GM23338 (cell line): ENCODE data around the gene CYP4F22. TPM values are rescaled to one million over a fixed set of nuclear protein-coding genes. Genes with fewer than 3 reads are reported as not detected.

Source experiments
- ATAC-seq: fragments of 200-7000 bp; cut with Tn5 transposase; 3 replicates; pipeline ENCODE4 v1.9.1; 2020
- DNase-seq: peaks from one replicate; pipeline ENCODE4 v3.0.0-alpha.2; 2015; ENCODE audit warnings: low spot score
- H2AFZ ChIP-seq: fragments of 200-600 bp; sonication (generic); 2 replicates; pipeline ENCODE4 v1.8.0; 2016; ENCODE audit warnings: antibody characterized with exemption, mild to moderate bottlenecking, moderate library complexity
- H3F3A ChIP-seq: fragments of 200-600 bp; sonication (generic); replicated peaks from 2 replicates; pipeline ENCODE4 v1.8.0; 2017; ENCODE audit warnings: antibody characterized with exemption, mixed run types, low read depth
- H3K27ac ChIP-seq: fragments of 200-600 bp; sonication (generic); 2 replicates; pipeline ENCODE4 v1.6.1; 2016; ENCODE audit warnings: low read depth
- H3K27me3 ChIP-seq: fragments of 200-600 bp; sonication (generic); 2 replicates; pipeline ENCODE4 v1.8.0; 2016; ENCODE audit warnings: mild to moderate bottlenecking, mixed run types, moderate library complexity; ENCODE audit not compliant: insufficient read depth
- H3K36me3 ChIP-seq: fragments of 200-600 bp; sonication (generic); 2 replicates; pipeline ENCODE4 v1.8.0; 2016; ENCODE audit warnings: mild to moderate bottlenecking; ENCODE audit not compliant: insufficient read depth
- H3K4me1 ChIP-seq: fragments of 200-600 bp; sonication (generic); 2 replicates; pipeline ENCODE4 v1.8.0; 2016; ENCODE audit warnings: mild to moderate bottlenecking, moderate library complexity; ENCODE audit not compliant: insufficient read depth
- H3K4me2 ChIP-seq: fragments of 200-600 bp; sonication (generic); 2 replicates; pipeline ENCODE4 v1.7.1; 2017; ENCODE audit warnings: mixed run types
- H3K4me3 ChIP-seq: fragments of 200-600 bp; sonication (generic); 2 replicates; pipeline ENCODE4 v1.6.1; 2016; ENCODE audit warnings: mixed run types
- H3K79me2 ChIP-seq: fragments of 200-600 bp; sonication (generic); replicated peaks from 2 replicates; pipeline ENCODE4 v1.8.0; 2017; ENCODE audit warnings: mild to moderate bottlenecking; ENCODE audit not compliant: insufficient read depth
- H3K9me2 ChIP-seq: fragments of 200-600 bp; sonication (generic); 2 replicates; pipeline ENCODE4 v1.8.0; 2017; ENCODE audit not compliant: insufficient read depth
- H4K20me1 ChIP-seq: fragments of 200-600 bp; sonication (generic); replicated peaks from 2 replicates; pipeline ENCODE4 v1.8.0; 2017; ENCODE audit warnings: mild to moderate bottlenecking; ENCODE audit not compliant: insufficient read depth
- H3K27ac Mint-ChIP-seq: 2 replicates; pipeline ENCODE4 v1.8.0; 2020; ENCODE audit warnings: inconsistent platforms, mild to moderate bottlenecking, moderate library complexity, mixed read lengths
- H3K27me3 Mint-ChIP-seq: 3 replicates; pipeline ENCODE4 v1.8.0; 2022; ENCODE audit warnings: low read depth, mild to moderate bottlenecking, moderate library complexity, mixed read lengths, inconsistent platforms; ENCODE audit not compliant: insufficient read depth, poor library complexity
- H3K36me3 Mint-ChIP-seq: 3 replicates; pipeline ENCODE4 v1.8.0; 2021; ENCODE audit warnings: low read depth, mild to moderate bottlenecking, inconsistent platforms, moderate library complexity, mixed read lengths
- H3K4me1 Mint-ChIP-seq: 3 replicates; pipeline ENCODE4 v1.8.0; 2020; ENCODE audit warnings: mild to moderate bottlenecking, inconsistent platforms, mixed read lengths
- H3K4me3 Mint-ChIP-seq: 3 replicates; pipeline ENCODE4 v1.8.0; 2021; ENCODE audit warnings: moderate library complexity, mild to moderate bottlenecking, inconsistent platforms, mixed read lengths
- H3K9me3 Mint-ChIP-seq: 3 replicates; pipeline ENCODE4 v1.8.0; 2020; ENCODE audit warnings: moderate library complexity, mild to moderate bottlenecking, inconsistent platforms, mixed read lengths
- CTCF ChIP-seq, 2 experiments: fragments of 200-600 bp in 1 of 2; sonication (generic) in 1 of 2; conservative IDR thresholded peaks; 2 replicates each; pipeline versions ENCODE4 v1.5.1 to v1.6.1; 2016 to 2017; ENCODE audit warnings: antibody characterized with exemption in 2 of 2, low read depth in 2 of 2, mild to moderate bottlenecking in 2 of 2, moderate library complexity in 1 of 2
- ETS1 ChIP-seq: IDR thresholded peaks from 2 replicates; pipeline ENCODE4 v1.6.1; 2016; ENCODE audit warnings: antibody characterized with exemption
- EZH2 ChIP-seq: fragments of 200-600 bp; sonication (generic); IDR thresholded peaks from one replicate; pipeline ENCODE4 v1.8.0; 2017; ENCODE audit warnings: antibody characterized with exemption, mild to moderate bottlenecking, low read depth; ENCODE audit not compliant: unreplicated experiment
- JUNB ChIP-seq: IDR thresholded peaks from one replicate; pipeline ENCODE4 v1.6.1; 2016; ENCODE audit warnings: antibody characterized with exemption; ENCODE audit not compliant: unreplicated experiment
- NANOG ChIP-seq: IDR thresholded peaks from 2 replicates; pipeline ENCODE4 v1.6.1; 2016; ENCODE audit warnings: antibody characterized with exemption, borderline replicate concordance
- POLR2AphosphoS5 ChIP-seq: IDR thresholded peaks from 2 replicates; pipeline ENCODE4 v1.6.1; 2016; ENCODE audit warnings: antibody characterized with exemption, low read depth
- STAT1 ChIP-seq: IDR thresholded peaks from one replicate; pipeline ENCODE4 v1.6.1; 2016; ENCODE audit warnings: antibody characterized with exemption; ENCODE audit not compliant: unreplicated experiment
- ZNF331 ChIP-seq: fragments of 250-450 bp; sonication (Bioruptor Pico); IDR thresholded peaks from 2 replicates; pipeline ENCODE4 v1.5.0; 2020; ENCODE audit warnings: low read depth, mild to moderate bottlenecking, moderate library complexity
- polyA plus RNA-seq: library from polyadenylated mRNA; unstranded; fragments of >200 nt; fragmentation: Nextera tagmentation; extraction: Ambion mirVana; gene quantifications from 2 replicates; pipeline ENCODE4 v1.2.1, GENCODE V29; 2016
- total RNA-seq: library from RNA; depleted of rRNA; stranded (reverse); fragments of >200 nt; shearing (Covaris generic); gene quantifications from 2 replicates; pipeline ENCODE4 v1.2.3, GENCODE V29; 2014
- TF ChIP-seq, protein P1 (sequence below): fragments of 250-450 bp; sonication (Bioruptor Pico); IDR thresholded peaks from 2 replicates; pipeline ENCODE4 v1.5.0; 2020; ENCODE audit warnings: mild to moderate bottlenecking, moderate library complexity

CYP4F22 gene
- total and polyA plus RNA-seq, 2 experiments from 2014 or later = 0.24 to 1.5 TPM

GRCh38 chr19:15498910-15499309 is 9.4 kb upstream of the CYP4F22 start (continued):
- TF ChIP-seq EZH2 (no peak), STAT1 (no peak), ZNF331 (CRISPR knock-in tag) (no peak), ETS1 (no peak), NANOG (no peak)

GRCh38 chr19:15501596-15501995 is 6.7 kb upstream of the CYP4F22 start:
- no peaks in the 10 kb centered on the region for H3K4me1 ChIP-seq
- H4K20me1 ChIP-seq = no peaks in the 10 kb centered on the region
- Mint-ChIP-seq H3K27ac (no peak overlapping the region), H3K9me3 (peaks cover 86% of the 10 kb centered on the region), H3K27me3 (peaks cover 6% of the 10 kb centered on the region), H3K4me1 (no peaks in the 10 kb centered on the region), H3K36me3 (peaks cover 34% of the 10 kb centered on the region), H3K4me3 (no peak overlapping the region)
- no peaks in the 10 kb centered on the region for H3K9me2 ChIP-seq
- no peak overlapping the region for H3K27ac ChIP-seq
- H3K27me3 ChIP-seq = no peaks in the 10 kb centered on the region
- H3K4me3 ChIP-seq = no peak overlapping the region
- no peak for ATAC-seq
- TF ChIP-seq EZH2 = no peak
- TF ChIP-seq CTCF (conservative IDR thresholded peaks at IDR 0.05; ENCODE audit: low read depth in 2 of 2) = no peak
- TF ChIP-seq POLR2AphosphoS5 = no peak
- TF ChIP-seq, protein P1, sequence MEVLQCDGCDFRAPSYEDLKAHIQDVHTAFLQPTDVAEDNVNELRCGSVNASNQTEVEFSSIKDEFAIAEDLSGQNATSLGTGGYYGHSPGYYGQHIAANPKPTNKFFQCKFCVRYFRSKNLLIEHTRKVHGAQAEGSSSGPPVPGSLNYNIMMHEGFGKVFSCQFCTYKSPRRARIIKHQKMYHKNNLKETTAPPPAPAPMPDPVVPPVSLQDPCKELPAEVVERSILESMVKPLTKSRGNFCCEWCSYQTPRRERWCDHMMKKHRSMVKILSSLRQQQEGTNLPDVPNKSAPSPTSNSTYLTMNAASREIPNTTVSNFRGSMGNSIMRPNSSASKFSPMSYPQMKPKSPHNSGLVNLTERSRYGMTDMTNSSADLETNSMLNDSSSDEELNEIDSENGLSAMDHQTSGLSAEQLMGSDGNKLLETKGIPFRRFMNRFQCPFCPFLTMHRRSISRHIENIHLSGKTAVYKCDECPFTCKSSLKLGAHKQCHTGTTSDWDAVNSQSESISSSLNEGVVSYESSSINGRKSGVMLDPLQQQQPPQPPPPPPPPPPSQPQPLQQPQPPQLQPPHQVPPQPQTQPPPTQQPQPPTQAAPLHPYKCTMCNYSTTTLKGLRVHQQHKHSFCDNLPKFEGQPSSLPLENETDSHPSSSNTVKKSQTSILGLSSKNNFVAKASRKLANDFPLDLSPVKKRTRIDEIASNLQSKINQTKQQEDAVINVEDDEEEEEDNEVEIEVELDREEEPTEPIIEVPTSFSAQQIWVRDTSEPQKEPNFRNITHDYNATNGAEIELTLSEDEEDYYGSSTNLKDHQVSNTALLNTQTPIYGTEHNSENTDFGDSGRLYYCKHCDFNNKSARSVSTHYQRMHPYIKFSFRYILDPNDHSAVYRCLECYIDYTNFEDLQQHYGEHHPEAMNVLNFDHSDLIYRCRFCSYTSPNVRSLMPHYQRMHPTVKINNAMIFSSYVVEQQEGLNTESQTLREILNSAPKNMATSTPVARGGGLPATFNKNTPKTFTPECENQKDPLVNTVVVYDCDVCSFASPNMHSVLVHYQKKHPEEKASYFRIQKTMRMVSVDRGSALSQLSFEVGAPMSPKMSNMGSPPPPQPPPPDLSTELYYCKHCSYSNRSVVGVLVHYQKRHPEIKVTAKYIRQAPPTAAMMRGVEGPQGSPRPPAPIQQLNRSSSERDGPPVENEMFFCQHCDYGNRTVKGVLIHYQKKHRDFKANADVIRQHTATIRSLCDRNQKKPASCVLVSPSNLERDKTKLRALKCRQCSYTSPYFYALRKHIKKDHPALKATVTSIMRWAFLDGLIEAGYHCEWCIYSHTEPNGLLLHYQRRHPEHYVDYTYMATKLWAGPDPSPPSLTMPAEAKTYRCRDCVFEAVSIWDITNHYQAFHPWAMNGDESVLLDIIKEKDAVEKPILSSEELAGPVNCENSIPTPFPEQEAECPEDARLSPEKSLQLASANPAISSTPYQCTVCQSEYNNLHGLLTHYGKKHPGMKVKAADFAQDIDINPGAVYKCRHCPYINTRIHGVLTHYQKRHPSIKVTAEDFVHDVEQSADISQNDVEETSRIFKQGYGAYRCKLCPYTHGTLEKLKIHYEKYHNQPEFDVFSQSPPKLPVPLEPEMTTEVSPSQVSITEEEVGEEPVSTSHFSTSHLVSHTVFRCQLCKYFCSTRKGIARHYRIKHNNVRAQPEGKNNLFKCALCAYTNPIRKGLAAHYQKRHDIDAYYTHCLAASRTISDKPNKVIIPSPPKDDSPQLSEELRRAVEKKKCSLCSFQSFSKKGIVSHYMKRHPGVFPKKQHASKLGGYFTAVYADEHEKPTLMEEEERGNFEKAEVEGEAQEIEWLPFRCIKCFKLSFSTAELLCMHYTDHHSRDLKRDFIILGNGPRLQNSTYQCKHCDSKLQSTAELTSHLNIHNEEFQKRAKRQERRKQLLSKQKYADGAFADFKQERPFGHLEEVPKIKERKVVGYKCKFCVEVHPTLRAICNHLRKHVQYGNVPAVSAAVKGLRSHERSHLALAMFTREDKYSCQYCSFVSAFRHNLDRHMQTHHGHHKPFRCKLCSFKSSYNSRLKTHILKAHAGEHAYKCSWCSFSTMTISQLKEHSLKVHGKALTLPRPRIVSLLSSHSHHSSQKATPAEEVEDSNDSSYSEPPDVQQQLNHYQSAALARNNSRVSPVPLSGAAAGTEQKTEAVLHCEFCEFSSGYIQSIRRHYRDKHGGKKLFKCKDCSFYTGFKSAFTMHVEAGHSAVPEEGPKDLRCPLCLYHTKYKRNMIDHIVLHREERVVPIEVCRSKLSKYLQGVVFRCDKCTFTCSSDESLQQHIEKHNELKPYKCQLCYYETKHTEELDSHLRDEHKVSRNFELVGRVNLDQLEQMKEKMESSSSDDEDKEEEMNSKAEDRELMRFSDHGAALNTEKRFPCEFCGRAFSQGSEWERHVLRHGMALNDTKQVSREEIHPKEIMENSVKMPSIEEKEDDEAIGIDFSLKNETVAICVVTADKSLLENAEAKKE (CRISPR knock-in tag) = no peak
- TF ChIP-seq JUNB = no peak
- no peaks in the 10 kb centered on the region for H3K36me3 ChIP-seq
- no peaks in the 10 kb centered on the region for H3K79me2 ChIP-seq
- no peak overlapping the region for H3K4me2 ChIP-seq
- no peaks in the 10 kb centered on the region for H3F3A ChIP-seq
- DNase-seq = no peak
- no peak overlapping the region for H2AFZ ChIP-seq
